ENCODE results near the gene BEST1.

Gene BEST1

GRCh38 chr11:61950035-61950547 lies at the start of gene BEST1:
BEST1 (plus strand) TSS chr11:61950351; CDS start chr11:61951807, 1,456 bp downstream.
- no peak for DNase-seq (ENCODE audit: low read depth)

GRCh38 chr11:61901397-61901796 lies 48.8 kb upstream of the BEST1 start:
- no peak for DNase-seq (ENCODE audit: low read depth)

GRCh38 chr11:61902313-61902712 lies 47.8 kb upstream of the BEST1 start:
- DNase-seq (ENCODE audit: low read depth), result no peak

GRCh38 chr11:61903845-61904244 lies 46.3 kb upstream of the BEST1 start:
- DNase-seq (ENCODE audit: low read depth), result no peak

GRCh38 chr11:61904539-61905048 lies 45.6 kb upstream of the BEST1 start:
- no peak for DNase-seq (ENCODE audit: low read depth)

- DNase-seq (ENCODE audit: low read depth), result no peak
Observed at GRCh38 chr11:61905067-61905696, 45.0 kb upstream of the BEST1 start.

- DNase-seq (ENCODE audit: low read depth), result no peak
Observed at GRCh38 chr11:61905801-61906521, 44.2 kb upstream of the BEST1 start.

GRCh38 chr11:61906522-61906909 lies 43.6 kb upstream of the BEST1 start:
- no peak for DNase-seq (ENCODE audit: low read depth)

GRCh38 chr11:61907282-61907681 lies 42.9 kb upstream of the BEST1 start:
- DNase-seq (ENCODE audit: low read depth), result no peak

GRCh38 chr11:61907871-61908729 lies 42.1 kb upstream of the BEST1 start:
- DNase-seq (ENCODE audit: low read depth), result no peak

GRCh38 chr11:61908730-61909316 lies 41.3 kb upstream of the BEST1 start:
- no peak for DNase-seq (ENCODE audit: low read depth)

GRCh38 chr11:61910187-61911127 lies 39.7 kb upstream of the BEST1 start:
- no peak for DNase-seq (ENCODE audit: low read depth)

- no peak for DNase-seq (ENCODE audit: low read depth)
Observed at GRCh38 chr11:61911128-61911700, 38.9 kb upstream of the BEST1 start.

GRCh38 chr11:61911701-61912529 lies 38.2 kb upstream of the BEST1 start:
- no peak for DNase-seq (ENCODE audit: low read depth)

GRCh38 chr11:61912530-61912898 lies 37.6 kb upstream of the BEST1 start:
- no peak for DNase-seq (ENCODE audit: low read depth)

- no peak for DNase-seq (ENCODE audit: low read depth)
Observed at GRCh38 chr11:61912991-61913698, 37.0 kb upstream of the BEST1 start.

- no peak for DNase-seq (ENCODE audit: low read depth)
Observed at GRCh38 chr11:61913699-61914395, 36.3 kb upstream of the BEST1 start.

- no peak for DNase-seq (ENCODE audit: low read depth)
Observed at GRCh38 chr11:61914471-61915171, 35.5 kb upstream of the BEST1 start.
